H1 (cell line): ENCODE results near the gene ARF3. TPM values are rescaled to one million over a fixed set of nuclear protein-coding genes. Genes with fewer than 3 reads are reported as not detected.

Source experiments
- CTCF ChIA-PET: fragments of 300-600 bp; sonication (Branson Sonifier 250); formaldehyde crosslinking; loops from one replicate; lab custom pipeline; 2021; ENCODE audit not compliant: partially characterized antibody; lab: Charles Lee
- POLR2A ChIA-PET: fragments of 300-600 bp; sonication (Branson Sonifier 250); formaldehyde crosslinking; loops from one replicate; lab custom pipeline; 2021; ENCODE audit warnings: inconsistent platforms; ENCODE audit not compliant: partially characterized antibody; lab: Charles Lee
- DNase-seq, 2 experiments: peaks; one replicate each; pipeline versions ENCODE4 v3.0.0 to v3.0.0-alpha.2; 2010 to 2022; ENCODE audit warnings: low spot score in 2 of 2, low read depth in 1 of 2, mixed read lengths in 1 of 2
- FAIRE-seq: peaks from 2 replicates; lab custom pipeline; 2011; peaks lifted over from hg19 to GRCh38; lab: Jason Lieb, UNC
- H2AFZ ChIP-seq: 2 replicates; pipeline ENCODE4 v1.8.1; 2012; ENCODE audit warnings: low read length, inconsistent platforms
- H2AK5ac ChIP-seq: 2 replicates; pipeline ENCODE4 v1.6.1; 2013; ENCODE audit warnings: low read depth, low read length
- H2BK120ac ChIP-seq: replicated peaks from 2 replicates; pipeline ENCODE3; 2013; ENCODE audit warnings: low read depth, low read length, inconsistent platforms
- H2BK12ac ChIP-seq: 2 replicates; pipeline ENCODE4 v1.6.1; 2013; ENCODE audit warnings: low read depth, low read length
- H2BK15ac ChIP-seq: 2 replicates; pipeline ENCODE4 v1.6.1; 2013; ENCODE audit warnings: low read length
- H2BK20ac ChIP-seq: 2 replicates; pipeline ENCODE4 v1.6.1; 2013; ENCODE audit warnings: low read length
- H2BK5ac ChIP-seq: 2 replicates; pipeline ENCODE4 v1.6.1; 2013; ENCODE audit warnings: low read depth, low read length
- H3K14ac ChIP-seq: 2 replicates; pipeline ENCODE4 v1.6.1; 2013; ENCODE audit warnings: inconsistent platforms; ENCODE audit not compliant: insufficient read length
- H3K18ac ChIP-seq: 2 replicates; pipeline ENCODE4 v1.6.1; 2013; ENCODE audit warnings: low read length; ENCODE audit errors: extremely low read depth
- H3K23ac ChIP-seq: 2 replicates; pipeline ENCODE4 v1.6.1; 2013; ENCODE audit warnings: inconsistent platforms; ENCODE audit not compliant: insufficient read length
- H3K23me2 ChIP-seq: 2 replicates; pipeline ENCODE4 v1.6.1; 2013; ENCODE audit warnings: low read depth, low read length
- H3K27ac ChIP-seq: 2 replicates; pipeline ENCODE4 v1.6.1; 2011; ENCODE audit warnings: low read depth, low read length, inconsistent platforms
- H3K27me3 ChIP-seq, 4 experiments: replicated peaks in 1 of 4; 1 replicate in 1 of 4; 2 replicates in 3 of 4; pipeline versions ENCODE4 v1.6.1 to v1.8.1; 2011 to 2013; ENCODE audit warnings: low read length in 3 of 4, mild to moderate bottlenecking in 3 of 4, inconsistent platforms in 2 of 4, mixed read lengths in 2 of 4, moderate library complexity in 1 of 4; ENCODE audit not compliant: control insufficient read depth in 3 of 4, insufficient read depth in 3 of 4; ENCODE audit errors: extremely low read depth in 1 of 4
- H3K36me3 ChIP-seq, 4 experiments: 2 replicates each; pipeline versions ENCODE4 v1.6.1 to v1.8.1; 2011 to 2013; ENCODE audit warnings: mild to moderate bottlenecking in 4 of 4, low read length in 3 of 4, moderate library complexity in 2 of 4, control low read depth in 1 of 4, inconsistent platforms in 1 of 4; ENCODE audit not compliant: insufficient read depth in 4 of 4, control insufficient read depth in 2 of 4
- H3K4ac ChIP-seq: replicated peaks from 2 replicates; pipeline ENCODE3; 2013; ENCODE audit warnings: low read length, low read depth, mixed read lengths, inconsistent platforms; ENCODE audit not compliant: insufficient read length
- H3K4me1 ChIP-seq, 4 experiments: replicated peaks in 1 of 4; 1 replicate in 1 of 4; 2 replicates in 3 of 4; pipeline versions ENCODE4 v1.6.1 to v1.8.1; 2011 to 2013; ENCODE audit warnings: low read length in 3 of 4, inconsistent platforms in 2 of 4, mixed read lengths in 1 of 4; ENCODE audit not compliant: insufficient read depth in 4 of 4, control insufficient read depth in 3 of 4
- H3K4me2 ChIP-seq, 2 experiments: 2 replicates each; pipeline versions ENCODE4 v1.6.1 to v1.8.1; 2011 to 2013; ENCODE audit warnings: low read depth in 2 of 2, low read length in 2 of 2, control low read depth in 1 of 2, inconsistent platforms in 1 of 2, mild to moderate bottlenecking in 1 of 2; ENCODE audit not compliant: insufficient read depth in 1 of 2
- H3K4me3 ChIP-seq, 4 experiments: fragments of 200-600, 300-600 bp in 1 of 4; sonication (generic), shearing (Covaris generic), sonication (Bioruptor Twin) in 1 of 4; 2 replicates each; pipeline versions ENCODE4 v1.5.1 to v1.8.1; 2011 to 2016; ENCODE audit warnings: low read length in 4 of 4, low read depth in 3 of 4, control low read depth in 2 of 4, inconsistent platforms in 2 of 4, mild to moderate bottlenecking in 2 of 4, mixed read lengths in 1 of 4, moderate library complexity in 1 of 4; ENCODE audit not compliant: insufficient read depth in 2 of 4; ENCODE audit errors: extremely low read depth in 1 of 4
- H3K56ac ChIP-seq: replicated peaks from 2 replicates; pipeline ENCODE3; 2013; ENCODE audit warnings: low read depth, mild to moderate bottlenecking, mixed read lengths, low read length, inconsistent platforms; ENCODE audit not compliant: insufficient read length
- H3K79me1 ChIP-seq: 2 replicates; pipeline ENCODE4 v1.6.1; 2013; ENCODE audit warnings: low read depth, low read length, control low read depth
- H3K79me2 ChIP-seq, 2 experiments: 2 replicates each; pipeline versions ENCODE4 v1.6.1 to v1.8.1; 2012 to 2013; ENCODE audit warnings: low read length in 2 of 2, mild to moderate bottlenecking in 2 of 2, inconsistent platforms in 1 of 2; ENCODE audit not compliant: insufficient read depth in 2 of 2, control insufficient read depth in 1 of 2
- H3K9ac ChIP-seq, 4 experiments: replicated peaks in 1 of 4; 1 replicate in 1 of 4; 2 replicates in 3 of 4; pipeline versions ENCODE4 v1.6.1 to v1.8.1; 2011 to 2013; ENCODE audit warnings: low read depth in 3 of 4, low read length in 3 of 4, control low read depth in 2 of 4, mild to moderate bottlenecking in 2 of 4, moderate library complexity in 2 of 4, inconsistent platforms in 1 of 4; ENCODE audit errors: extremely low read depth in 1 of 4
- H3K9me3 ChIP-seq, 2 experiments: 2 replicates each; pipeline versions ENCODE4 v1.6.1 to v1.8.1; 2012 to 2013; ENCODE audit warnings: mild to moderate bottlenecking in 2 of 2, moderate library complexity in 2 of 2, control low read depth in 1 of 2, inconsistent platforms in 1 of 2, low read depth in 1 of 2, low read length in 1 of 2, mixed read lengths in 1 of 2; ENCODE audit not compliant: insufficient read depth in 2 of 2
- H4K20me1 ChIP-seq, 2 experiments: replicated peaks in 1 of 2; 2 replicates each; pipeline versions ENCODE3 to v1.8.1; 2011 to 2013; ENCODE audit warnings: inconsistent platforms in 2 of 2, low read length in 2 of 2, mild to moderate bottlenecking in 1 of 2; ENCODE audit not compliant: insufficient read depth in 2 of 2, control insufficient read depth in 1 of 2
- H4K5ac ChIP-seq: 2 replicates; pipeline ENCODE4 v1.6.1; 2013; ENCODE audit warnings: low read length, low read depth, mixed read lengths, inconsistent platforms; ENCODE audit not compliant: insufficient read length
- H4K8ac ChIP-seq: 2 replicates; pipeline ENCODE4 v1.8.0; 2013; ENCODE audit warnings: mild to moderate bottlenecking, moderate library complexity, low read length, inconsistent platforms; ENCODE audit not compliant: insufficient read depth; ENCODE audit errors: extremely low read depth
- H4K91ac ChIP-seq: replicated peaks from 2 replicates; pipeline ENCODE3; 2013; ENCODE audit warnings: low read length, mixed read lengths, inconsistent platforms; ENCODE audit not compliant: insufficient read length
- CHD1 ChIP-seq: IDR thresholded peaks from 2 replicates; pipeline ENCODE4 v1.6.1; 2012; ENCODE audit warnings: low read depth, low read length, improper control_type of control experiment
- WGBS, 2 experiments: shearing (Covaris generic) in 1 of 2; methylation state at CpG; one replicate each; pipeline versions ENCODE4 v1.1.6 to v1.1.7; 2013 to 2015; ENCODE audit warnings: low lambda C conversion rate in 2 of 2, mixed read lengths in 2 of 2, inconsistent platforms in 1 of 2, low coverage in 1 of 2, missing lambda C conversion rate in 1 of 2; ENCODE audit not compliant: insufficient replicate concordance in 2 of 2, insufficient coverage in 1 of 2, insufficient read length in 1 of 2; ENCODE audit errors: extremely low coverage in 1 of 2, missing lambda C conversion rate in 1 of 2; 5-methylcytosine and 5-hydroxymethylcytosine counted together
- polyA plus RNA-seq, 7 experiments: library from polyadenylated mRNA; depleted of rRNA in 3 of 7; stranded (reverse) in 5 of 7; unstranded in 2 of 7; fragments of >200 nt in 5 of 7; fragments of 200-250 nt in 2 of 7; gene quantifications; 1 replicate in 5 of 7; 2 replicates in 1 of 7; 4 replicates in 1 of 7; pipeline versions ENCODE4 v1.2.1 to v1.2.3, GENCODE V29; 2011 to 2013; ENCODE audit warnings: missing spikeins in 2 of 7, mixed read lengths in 2 of 7
- total RNA-seq: library from RNA; stranded (reverse); fragmentation: NEBNext Ultra II Directional; extraction: Animal tissue kit (Norgen Biotek cat#: 25700); gene quantifications from 2 replicates; pipeline ENCODE4 v1.2.1, GENCODE V29; 2021

ARF3 gene
- total and polyA plus RNA-seq, 2 of the 8 experiments (the other 6 are each of a cell fraction or from before 2014, with no cell fraction given), result 231 to 250 TPM

DNA sequence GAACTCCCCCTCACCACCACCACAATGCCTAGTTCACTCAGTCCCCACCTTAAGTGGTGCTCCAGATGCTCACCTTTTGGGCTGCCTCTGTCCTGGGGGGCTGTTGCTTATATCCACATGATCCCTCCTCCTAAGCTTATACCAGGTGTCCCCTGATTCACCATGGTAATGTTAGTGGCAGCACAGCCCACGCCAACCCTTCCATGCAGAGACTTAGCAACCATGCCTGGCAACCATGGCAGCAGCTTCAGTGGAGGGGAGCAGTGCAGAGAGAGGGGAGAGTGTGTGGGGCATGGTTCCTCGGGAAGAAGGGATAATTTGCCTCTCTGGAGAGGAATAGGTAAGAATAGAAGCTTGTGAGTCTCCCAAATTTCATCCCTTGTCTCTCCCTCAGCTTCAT, 43.1 kb upstream of the ARF3 start:
- Histone ChIP-seq H2BK5ac (no peak overlapping the region), H3K4me2 (peak overlapping the region in 1 of 2 experiments; percentile 57; a peak in 1 of 4 replicates), H3K36me3 (peaks cover 0 to 2% (median 0%) of the 10 kb centered on the region in 4 experiments; a peak in 1 of 8 replicates), H2BK20ac (no peak overlapping the region), H2AK5ac (no peak overlapping the region), H2BK12ac (0 out of 2 replicates have a peak overlapping the region, but pooled peaks have one; percentile 39), H3K79me2 (no peaks in the 10 kb centered on the region), H3K4ac (no peak overlapping the region), H4K91ac (no peak overlapping the region), H3K9me3 (0 out of 4 replicates have a peak, but pooled peaks cover 0 to 2% of the 10 kb centered on the region in 2 experiments), H4K5ac (no peak overlapping the region), H3K4me1 (peaks cover 5 to 23% (median 14%) of the 10 kb centered on the region in 4 experiments), H3K79me1 (no peaks in the 10 kb centered on the region), H3K4me3 (peak overlapping the region in 2 of 4 experiments; percentile 47 to 51; a peak in 1 of 8 replicates), H3K23me2 (peaks cover 21% of the 10 kb centered on the region; the same call in 1 of the 2 replicates), H4K8ac (no peak overlapping the region; the same call in 1 of the 2 replicates), H3K18ac (no peak overlapping the region), H3K23ac (no peak overlapping the region), H4K20me1 (peaks cover 0 to 5% of the 10 kb centered on the region in 2 experiments), H2AFZ (no peak overlapping the region), H3K27me3 (peaks cover 37 to 55% (median 52%) of the 10 kb centered on the region in 4 experiments), H3K14ac (no peak overlapping the region), H3K27ac (no peak overlapping the region), H2BK120ac (no peak overlapping the region), H3K9ac (no peak overlapping the region), H3K56ac (no peak overlapping the region), H2BK15ac (no peak overlapping the region)
- 60% methylated on average over 2 of the region's 2 CpGs; no CpG with 5 or more reads in 1 of the 2 experiments for WGBS, 2 experiments
- no peak for DNase-seq
- no peak for FAIRE-seq
- POLR2A ChIA-PET, result interaction anchor here (1.1 to 5.0 kb wide), 7 partner anchors 8 to 131 kb away, joined by 5 to 24 read pairs (median 9); partner anchors contain the start of genes ARF3, PRKAG1 and TUBA1B
- CTCF ChIA-PET, result interaction anchor here (0.6 to 31.7 kb wide), 6 partner anchors 13 to 163 kb away, joined by 3 to 1336 read pairs (median 8); partner anchors contain the start of genes ARF3, PRKAG1, WNT1 and WNT10B
- no peak for TF ChIP-seq CHD1
